HG03469 (cell line): Measurements from ENCODE around the gene SYVN1.

Experiments
- ATAC-seq: cut with Tn5 transposase; IDR thresholded peaks from one replicate; pipeline ENCODE4 v1.9.1; 2021; ENCODE audit warnings: mild to moderate bottlenecking, moderate library complexity, moderate number of reproducible peaks; ENCODE audit not compliant: unreplicated experiment

SYVN1 gene

DNA sequence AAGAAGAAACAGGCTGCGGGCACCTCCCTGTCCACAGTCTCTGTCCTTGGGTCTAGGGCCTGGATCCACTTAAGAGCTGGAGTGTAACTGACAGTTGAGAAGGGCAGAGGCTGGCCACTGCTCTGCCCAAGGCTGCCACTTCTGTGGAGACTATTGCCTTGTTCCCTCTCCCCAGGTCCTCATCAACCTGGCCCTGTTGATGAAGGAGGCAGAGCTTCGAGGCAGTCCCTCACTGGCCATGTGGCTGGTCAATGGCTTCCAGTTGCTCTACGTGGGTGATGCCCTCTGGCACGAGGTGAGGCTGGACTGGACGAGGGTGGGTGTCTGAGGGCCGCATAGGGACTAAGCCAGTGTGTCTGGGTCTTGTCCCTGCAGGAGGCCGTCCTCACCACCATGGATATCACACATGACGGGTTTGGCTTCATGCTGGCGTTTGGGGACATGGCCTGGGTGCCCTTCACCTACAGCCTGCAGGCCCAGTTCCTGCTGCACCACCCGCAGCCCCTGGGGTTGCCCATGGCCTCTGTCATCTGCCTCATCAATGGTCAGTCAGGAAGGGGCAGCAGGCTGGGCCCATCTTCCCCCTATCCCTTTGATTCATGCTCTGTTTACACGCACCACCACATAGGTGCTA, 19.7 kb downstream of the SYVN1 start:
- no peak for ATAC-seq

DNA sequence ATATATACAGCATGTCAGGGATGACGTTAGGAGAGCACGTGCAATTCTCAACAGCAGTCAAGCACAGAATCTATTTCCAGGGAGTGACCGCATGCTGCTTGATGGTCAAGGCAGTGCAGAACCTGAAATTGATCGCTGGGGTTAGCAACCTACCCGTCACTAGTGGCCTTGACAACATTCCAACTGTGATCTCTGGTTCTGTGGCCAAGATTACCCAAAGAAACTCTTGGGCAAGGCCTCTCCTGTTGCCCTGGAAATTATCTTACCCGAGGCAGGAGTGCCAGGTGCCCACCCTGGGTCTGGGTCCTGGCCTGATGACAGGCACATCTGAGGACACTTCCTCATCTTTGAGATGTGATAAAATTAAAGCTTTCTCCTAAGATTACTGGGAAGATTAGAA, 20.5 kb downstream of the SYVN1 start:
- no peak for ATAC-seq

DNA sequence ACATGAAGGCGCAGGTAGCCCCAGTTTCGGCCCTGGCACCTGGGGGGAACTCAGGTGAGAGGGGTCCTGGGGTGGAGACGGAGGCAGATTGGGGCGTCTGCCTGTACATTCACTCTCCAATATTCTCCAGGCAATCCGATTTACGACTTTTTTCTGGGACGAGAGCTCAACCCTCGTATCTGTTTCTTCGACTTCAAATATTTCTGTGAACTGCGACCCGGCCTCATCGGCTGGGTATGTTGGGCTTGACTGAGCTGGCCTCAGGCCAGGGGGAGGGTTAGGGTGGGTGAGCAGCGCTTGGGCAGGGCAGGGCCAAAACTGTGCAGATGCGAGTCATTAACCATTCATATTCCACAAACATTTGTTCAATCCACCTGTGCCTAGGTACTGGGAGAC, 21.0 kb downstream of the SYVN1 start:
- ATAC-seq, result no peak

DNA sequence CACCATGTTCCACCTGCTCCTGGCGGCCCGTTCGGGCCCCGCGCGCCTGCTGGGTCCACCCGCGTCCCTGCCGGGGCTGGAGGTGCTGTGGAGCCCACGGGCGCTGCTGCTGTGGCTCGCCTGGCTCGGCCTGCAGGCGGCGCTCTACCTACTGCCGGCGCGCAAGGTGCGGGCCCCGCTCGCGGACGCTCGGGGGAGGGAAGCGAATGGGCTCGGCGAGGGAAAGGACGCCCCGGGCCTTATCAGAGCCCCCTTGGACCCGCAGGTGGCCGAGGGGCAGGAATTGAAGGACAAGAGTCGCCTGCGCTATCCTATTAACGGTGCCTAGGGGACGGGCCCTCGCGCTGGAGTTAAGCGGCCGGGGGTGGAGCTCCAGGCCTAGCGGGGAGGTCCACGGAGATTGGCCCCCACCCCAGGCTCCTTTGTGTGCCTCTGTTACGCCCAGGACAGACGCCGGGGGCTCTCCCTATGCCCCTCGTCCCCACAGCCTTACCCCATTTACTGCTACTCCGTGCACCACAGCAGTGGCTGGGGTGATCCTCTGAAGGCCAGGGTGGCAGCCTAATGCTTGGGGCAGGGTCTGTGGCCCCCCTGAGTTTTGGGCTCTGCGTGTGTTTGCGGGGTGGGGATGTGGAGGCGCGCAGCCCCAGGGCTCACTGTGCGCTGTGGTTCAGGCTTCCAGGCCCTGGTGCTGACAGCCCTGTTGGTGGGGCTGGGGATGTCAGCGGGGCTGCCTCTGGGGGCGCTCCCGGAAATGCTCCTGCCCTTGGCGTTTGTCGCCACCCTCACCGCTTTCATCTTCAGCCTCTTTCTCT, 21.6 kb downstream of the SYVN1 start:
- ATAC-seq, result no peak

DNA sequence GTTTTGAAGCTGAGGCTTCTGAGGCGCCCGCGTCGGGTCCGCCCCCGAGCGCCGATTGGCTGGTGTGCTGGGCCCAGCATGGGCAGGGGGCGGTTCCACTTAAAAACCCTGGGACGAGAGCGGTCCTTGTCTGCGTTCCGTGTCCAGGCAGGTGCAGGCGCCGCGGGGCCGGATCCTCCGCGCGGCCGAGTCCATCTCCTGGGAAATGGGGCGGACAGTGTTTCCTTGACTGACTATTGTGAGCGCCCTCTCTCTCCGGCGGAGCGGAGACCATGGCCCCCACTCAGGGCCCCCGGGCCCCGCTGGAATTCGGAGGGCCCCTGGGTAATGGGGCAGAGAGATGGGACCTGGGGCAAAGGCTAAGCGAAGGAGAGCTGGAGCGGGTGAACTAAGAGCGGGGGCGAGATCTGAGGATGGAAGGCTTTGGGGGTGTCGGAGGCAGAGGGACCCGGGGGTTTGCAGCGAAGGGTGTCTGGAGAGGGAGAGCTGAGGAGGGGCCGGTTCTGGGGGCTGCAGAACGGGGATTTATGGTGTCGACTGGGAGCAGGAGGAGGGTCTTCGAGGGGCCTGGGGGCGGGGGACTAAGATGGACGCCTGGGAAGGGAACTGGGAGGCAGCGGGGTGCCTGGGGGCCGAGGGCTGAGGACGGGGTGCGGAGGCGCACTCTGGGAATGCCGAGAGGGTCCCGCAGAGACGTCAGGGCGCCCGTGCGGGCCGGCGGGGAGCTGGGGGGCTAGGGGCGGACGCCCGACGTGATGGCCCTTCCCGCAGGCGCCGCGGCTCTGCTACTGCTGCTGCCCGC, 22.4 kb downstream of the SYVN1 start, which contains the start of gene TM7SF2:
Gene TM7SF2 (plus strand): TSS at position 129 of the 802 bp plus-strand sequence. CDS start 144 bp downstream, at position 273.
- peak; percentile 30 for ATAC-seq

DNA sequence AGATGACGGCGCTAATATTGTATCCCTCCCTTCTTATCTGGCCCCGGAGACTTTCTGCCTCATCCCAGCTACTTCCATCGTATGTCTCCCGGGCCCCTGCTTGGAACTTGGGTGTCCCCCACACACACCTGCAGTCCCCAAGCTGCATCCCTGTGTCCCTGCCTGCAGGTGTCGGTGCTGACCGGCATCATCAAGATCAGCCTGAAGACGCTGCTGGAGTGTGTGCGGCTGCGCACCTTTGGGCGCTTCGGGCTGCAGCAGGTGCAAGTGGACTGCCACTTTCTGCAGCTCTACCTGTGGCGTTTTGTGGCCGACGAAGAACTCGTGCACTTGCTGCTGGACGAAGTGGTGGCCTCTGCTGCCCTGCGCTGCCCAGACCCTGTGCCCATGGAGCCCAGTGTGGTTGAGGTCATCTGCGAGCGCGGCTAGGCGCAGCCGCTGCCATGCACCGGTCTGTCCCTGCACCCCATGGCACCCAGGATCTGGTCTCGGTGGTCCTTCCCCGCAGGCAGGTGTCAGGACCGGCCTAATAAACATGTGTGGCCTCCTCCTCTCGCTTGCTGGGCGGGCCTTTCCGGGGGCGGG, 23.1 kb downstream of the SYVN1 start:
- no peak for ATAC-seq

DNA sequence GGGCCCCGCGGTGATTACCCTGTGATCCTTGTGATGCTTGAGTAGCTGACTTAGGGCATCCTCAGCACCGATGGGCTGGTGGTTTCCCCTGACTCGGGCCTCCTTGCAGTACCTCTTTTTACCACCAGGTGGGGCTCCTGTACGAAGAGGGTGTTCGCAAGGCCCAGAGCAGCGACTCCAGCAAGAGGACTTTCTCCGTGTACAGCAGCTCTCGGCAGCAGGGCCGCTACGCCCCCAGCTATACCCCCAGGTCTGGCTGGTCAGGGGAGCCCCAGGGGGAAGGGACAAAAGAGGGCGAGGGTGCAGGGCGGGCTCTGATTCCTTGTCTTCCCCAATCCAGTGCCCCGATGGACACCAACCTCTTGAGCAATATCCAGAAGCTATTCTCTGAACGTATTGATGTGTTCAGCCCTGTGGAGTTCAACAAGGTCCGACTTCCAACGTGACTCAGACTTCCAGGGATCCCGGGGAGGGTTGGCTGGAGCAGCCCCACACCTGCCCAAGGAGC, 23.9 kb downstream of the SYVN1 start:
- no peak for ATAC-seq

DNA sequence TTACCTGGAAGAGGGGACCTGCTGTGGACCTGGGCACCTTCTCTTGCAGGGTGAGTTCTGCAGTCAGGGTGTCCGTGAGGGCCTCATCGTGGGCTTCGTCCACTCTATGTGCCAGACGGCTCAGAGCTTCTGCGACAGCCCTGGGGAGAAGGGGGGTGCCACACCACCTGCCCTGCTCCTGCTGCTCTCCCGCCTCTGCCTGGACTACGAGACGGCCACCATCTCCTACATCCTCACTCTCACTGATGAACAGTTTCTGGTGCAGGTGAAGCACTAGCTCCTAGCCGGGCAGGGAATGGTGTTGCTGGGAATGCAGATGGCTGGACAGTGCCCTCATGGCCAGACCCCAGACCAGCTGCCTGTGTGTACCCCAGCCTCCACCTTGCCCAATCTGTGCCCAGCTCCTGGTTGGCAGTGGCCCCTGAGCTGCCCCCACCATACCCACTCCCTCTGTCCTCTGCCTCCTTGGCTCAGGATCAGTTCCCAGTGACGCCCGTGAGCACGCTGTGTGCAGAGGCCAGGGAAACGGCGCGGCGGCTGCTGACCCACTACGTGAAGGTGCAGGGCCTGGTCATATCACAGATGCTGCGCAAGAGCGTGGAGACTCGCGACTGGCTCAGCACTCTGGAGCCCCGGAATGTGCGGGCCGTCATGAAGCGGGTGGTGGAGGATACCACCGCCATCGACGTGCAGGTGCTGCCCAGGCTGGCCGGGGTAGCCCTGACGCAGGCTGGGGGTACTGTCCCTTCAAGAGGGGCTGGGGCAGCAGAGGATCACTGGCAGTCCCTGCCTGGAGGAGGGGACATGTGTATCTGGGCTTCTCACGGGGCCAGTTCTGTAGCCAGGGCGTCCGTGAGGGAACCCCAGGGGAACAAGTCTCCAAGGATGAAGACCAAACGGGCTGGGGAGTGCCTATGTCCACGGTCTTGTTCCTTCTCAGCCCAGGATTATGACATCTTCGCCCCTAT, 24.8 kb downstream of the SYVN1 start:
- ATAC-seq, result no peak

DNA sequence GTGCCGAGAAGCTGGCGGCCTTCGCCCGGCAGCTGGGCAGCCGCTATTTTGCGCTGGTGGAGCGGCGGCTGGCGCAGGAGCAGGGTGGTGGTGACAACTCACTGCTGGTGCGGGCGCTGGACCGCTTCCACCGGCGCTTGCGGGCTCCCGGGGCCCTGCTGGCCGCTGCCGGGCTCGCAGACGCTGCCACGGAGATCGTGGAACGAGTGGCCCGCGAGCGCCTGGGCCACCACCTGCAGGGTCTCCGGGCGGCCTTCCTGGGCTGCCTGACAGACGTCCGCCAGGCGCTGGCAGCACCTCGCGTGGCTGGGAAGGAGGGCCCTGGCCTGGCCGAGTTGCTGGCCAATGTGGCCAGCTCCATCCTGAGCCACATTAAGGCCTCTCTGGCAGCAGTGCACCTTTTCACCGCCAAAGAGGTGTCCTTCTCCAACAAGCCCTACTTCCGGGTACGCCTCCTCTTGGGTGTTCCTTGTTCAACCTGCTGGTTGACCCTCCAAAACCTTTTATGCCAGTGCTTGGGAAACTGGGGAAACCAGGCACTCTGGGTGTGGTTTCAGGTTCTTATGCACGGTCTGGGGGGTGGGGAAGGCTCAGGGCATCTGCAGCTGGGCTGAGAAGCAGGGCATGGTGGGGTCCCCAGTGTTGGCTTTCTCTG, 25.7 kb downstream of the SYVN1 start:
- no peak for ATAC-seq

DNA sequence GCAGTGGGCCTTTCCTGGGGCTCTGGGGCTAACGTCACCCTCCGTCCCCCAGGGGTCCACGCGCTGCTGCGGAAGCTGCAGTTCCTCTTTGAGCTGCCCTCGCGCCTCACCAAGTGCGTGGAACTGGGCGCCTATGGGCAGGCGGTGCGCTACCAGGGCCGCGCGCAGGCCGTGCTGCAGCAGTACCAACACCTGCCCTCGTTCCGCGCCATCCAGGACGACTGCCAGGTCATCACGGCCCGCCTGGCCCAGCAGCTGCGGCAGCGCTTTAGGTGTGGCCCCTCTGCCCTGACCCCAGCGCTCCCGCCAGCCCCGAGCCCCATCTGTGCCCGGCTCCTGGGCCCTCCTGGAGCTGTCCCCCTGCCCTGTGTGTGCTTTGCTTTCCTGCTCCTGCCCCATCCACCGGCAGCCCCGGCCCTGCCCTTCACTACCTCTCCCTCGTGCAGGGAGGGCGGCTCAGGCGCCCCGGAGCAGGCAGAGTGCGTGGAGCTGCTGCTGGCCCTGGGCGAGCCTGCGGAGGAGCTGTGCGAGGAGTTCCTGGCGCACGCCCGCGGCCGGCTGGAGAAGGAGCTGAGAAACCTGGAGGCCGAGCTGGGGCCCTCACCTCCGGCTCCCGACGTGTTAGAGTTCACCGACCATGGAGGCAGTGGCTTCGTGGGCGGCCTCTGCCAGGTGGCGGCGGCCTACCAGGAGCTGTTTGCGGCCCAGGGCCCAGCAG, 26.4 kb downstream of the SYVN1 start:
- no peak for ATAC-seq

DNA sequence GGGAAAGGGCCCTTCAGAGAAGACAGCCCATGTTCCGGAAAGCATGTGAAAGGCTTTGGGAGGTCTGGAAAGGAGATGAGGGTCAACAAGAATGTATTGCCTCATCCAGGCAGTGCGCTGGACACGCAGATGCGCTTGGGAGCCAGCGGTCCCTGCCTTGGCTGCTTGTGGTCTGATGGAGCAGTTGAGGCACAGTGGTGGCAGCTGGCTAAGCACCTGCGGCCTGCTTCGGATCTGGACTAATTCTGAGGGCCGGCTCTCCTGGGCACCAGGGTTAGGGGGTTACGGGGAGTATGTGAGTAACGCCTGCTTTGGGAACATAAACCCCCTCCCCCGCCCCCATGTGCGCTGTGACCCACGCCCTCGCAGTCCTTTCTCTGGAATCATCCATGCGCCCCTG, 27.2 kb downstream of the SYVN1 start:
- ATAC-seq, result no peak

DNA sequence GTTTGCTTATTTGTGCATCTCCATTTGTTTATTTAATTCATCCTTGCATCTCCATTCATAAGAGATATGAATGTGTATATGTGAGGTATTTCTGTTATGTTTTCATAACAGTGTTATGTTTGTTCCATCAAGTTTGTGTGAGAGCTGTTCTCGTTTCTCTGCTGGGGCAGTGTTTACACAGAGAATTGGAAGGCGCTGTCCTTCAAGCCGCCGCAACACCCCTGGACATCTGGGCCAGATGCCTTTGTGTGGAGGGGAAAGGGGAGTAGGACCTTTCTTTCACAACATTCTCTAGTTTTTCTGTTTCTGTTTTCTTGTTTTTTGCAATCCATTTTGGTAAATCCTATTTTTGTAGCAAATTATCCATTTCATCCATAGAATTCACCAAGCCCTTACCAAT, 29.7 kb downstream of the SYVN1 start:
- ATAC-seq, result no peak

DNA sequence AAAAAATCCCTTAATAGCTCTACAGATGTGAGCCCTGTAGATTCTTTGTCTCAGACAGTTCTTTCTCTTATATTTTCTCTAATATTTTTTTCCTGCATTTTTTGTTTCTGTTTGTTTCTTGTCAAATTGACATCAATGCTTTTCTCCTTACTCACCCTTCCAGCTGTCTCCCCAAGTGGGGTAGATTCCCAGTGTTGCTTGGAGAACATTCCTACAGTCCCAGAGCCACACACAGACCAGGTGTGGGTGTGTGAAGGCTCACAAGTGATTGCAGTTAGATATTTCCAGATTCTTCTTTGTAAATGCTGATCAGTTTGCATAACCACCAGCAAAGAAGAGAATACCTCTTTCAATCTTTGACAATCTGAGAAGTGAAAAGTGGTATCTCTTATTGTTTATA, 30.8 kb downstream of the SYVN1 start:
- ATAC-seq, result no peak

DNA sequence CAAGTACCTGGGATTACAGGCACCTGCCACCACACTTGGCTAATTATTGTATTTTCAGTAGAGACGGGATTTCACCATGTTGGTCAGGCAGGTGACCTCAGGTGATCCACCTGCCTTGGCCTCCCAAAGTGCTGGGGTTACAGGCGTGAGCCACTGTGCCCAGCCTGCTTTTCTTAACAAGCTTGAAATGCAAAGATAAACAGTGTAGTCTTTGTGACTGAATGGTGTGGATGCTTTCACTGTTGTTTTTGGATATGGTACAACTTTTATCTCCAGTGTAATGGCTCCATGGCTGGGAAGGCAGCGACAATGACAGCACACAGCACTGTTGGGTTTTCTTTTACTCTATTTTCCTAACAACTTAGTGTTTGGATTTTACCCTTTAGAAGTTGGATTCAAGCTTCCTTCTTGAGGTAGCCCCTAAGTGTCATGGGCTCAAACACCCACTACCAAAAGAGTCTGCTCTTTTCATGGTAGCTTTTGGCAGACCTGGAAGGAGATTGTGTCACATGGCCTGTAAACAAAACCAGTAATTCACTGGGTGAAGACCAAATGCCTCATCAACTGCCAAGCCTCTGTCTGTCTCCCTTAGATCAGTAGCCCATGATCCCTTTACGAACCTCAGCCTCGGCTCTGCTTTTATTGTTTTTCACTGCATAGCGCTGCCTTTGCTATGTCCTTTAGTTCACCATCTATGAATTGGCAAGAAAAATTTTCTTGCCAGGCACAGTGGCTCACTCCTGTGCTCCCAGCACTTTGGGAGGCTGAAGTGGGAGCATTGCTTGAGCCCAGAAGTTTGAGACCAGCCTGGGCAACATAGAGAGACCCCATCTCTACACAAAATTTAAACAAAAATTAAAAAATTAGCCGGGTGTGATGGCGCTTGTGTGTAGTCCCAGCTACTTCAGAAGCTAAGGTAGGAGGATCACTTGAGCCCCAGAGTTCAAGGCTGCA, 31.9 kb downstream of the SYVN1 start:
- no peak for ATAC-seq

DNA sequence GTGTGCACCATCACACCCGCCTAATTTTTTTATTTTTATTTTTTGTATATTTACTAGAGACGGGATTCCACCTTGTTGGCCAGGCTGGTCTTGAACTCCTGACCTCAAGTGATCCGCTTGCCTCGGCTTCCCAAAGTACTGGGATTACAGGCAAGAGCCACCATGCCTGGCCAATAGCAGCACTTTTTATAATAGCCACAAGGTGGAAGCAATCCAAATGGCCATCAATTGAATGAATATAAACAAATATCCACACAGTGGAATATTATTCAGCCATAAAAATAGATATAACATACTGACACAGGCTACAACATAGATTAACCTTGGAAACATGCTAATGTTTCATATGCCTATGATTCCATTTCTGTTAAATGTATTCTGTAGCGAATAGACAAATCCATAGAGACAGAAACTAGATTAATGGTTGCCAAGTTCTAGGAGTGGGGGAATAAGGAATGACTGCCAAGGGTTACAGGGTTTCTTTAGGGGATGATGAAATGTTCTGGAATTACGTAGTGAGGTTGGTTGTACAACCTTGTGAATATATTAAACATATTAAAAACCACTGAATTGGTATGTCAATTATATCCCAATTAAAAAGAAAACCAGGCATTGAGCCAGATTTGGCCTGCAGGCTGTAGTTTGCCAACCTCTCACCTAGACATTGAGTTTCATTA, 33.5 kb downstream of the SYVN1 start:
- no peak for ATAC-seq

DNA sequence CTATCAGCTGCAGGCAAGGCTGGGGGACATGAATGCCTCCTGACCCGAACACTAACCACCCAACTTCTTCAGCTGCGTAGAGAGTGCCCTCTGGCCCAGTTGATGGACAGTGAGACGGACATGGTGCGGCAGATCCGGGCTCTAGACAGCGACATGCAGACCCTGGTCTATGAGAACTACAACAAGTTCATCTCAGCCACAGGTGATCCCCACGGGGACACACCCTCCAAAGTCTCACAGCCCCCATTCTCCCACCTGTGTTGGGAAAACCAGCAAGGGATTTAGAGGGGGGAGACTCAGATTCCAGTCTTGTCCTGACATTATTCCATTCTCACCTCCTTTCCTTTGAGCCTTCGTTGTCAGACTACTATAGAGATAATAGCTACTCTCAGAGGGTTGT, 37.4 kb downstream of the SYVN1 start:
- no peak for ATAC-seq
